H1 (cell line): Measurements from ENCODE around the gene NPY4R2. TPM values are rescaled to one million over a fixed set of nuclear protein-coding genes. Genes with fewer than 3 reads are reported as not detected.
"Not testable (repeated sequence)": the region's sequence is repeated elsewhere in the genome, so short reads cannot be mapped to it uniquely, and the experiment has no call there.

ENCODE experiments used
- CTCF ChIA-PET: fragments of 300-600 bp; sonication (Branson Sonifier 250); formaldehyde crosslinking; loops from one replicate; lab custom pipeline; 2021; ENCODE audit not compliant: partially characterized antibody; lab: Charles Lee
- POLR2A ChIA-PET: fragments of 300-600 bp; sonication (Branson Sonifier 250); formaldehyde crosslinking; loops from one replicate; lab custom pipeline; 2021; ENCODE audit warnings: inconsistent platforms; ENCODE audit not compliant: partially characterized antibody; lab: Charles Lee
- DNase-seq, 2 experiments: peaks; one replicate each; pipeline versions ENCODE4 v3.0.0 to v3.0.0-alpha.2; 2010 to 2022; ENCODE audit warnings: low spot score in 2 of 2, low read depth in 1 of 2, mixed read lengths in 1 of 2
- FAIRE-seq: peaks from 2 replicates; lab custom pipeline; 2011; peaks lifted over from hg19 to GRCh38; lab: Jason Lieb, UNC
- H2AFZ ChIP-seq: 2 replicates; pipeline ENCODE4 v1.8.1; 2012; ENCODE audit warnings: low read length, inconsistent platforms
- H2AK5ac ChIP-seq: 2 replicates; pipeline ENCODE4 v1.6.1; 2013; ENCODE audit warnings: low read depth, low read length
- H2BK120ac ChIP-seq: replicated peaks from 2 replicates; pipeline ENCODE3; 2013; ENCODE audit warnings: low read depth, low read length, inconsistent platforms
- H2BK12ac ChIP-seq: 2 replicates; pipeline ENCODE4 v1.6.1; 2013; ENCODE audit warnings: low read depth, low read length
- H2BK15ac ChIP-seq: 2 replicates; pipeline ENCODE4 v1.6.1; 2013; ENCODE audit warnings: low read length
- H2BK20ac ChIP-seq: 2 replicates; pipeline ENCODE4 v1.6.1; 2013; ENCODE audit warnings: low read length
- H2BK5ac ChIP-seq: 2 replicates; pipeline ENCODE4 v1.6.1; 2013; ENCODE audit warnings: low read depth, low read length
- H3K14ac ChIP-seq: 2 replicates; pipeline ENCODE4 v1.6.1; 2013; ENCODE audit warnings: inconsistent platforms; ENCODE audit not compliant: insufficient read length
- H3K18ac ChIP-seq: 2 replicates; pipeline ENCODE4 v1.6.1; 2013; ENCODE audit warnings: low read length; ENCODE audit errors: extremely low read depth
- H3K23ac ChIP-seq: 2 replicates; pipeline ENCODE4 v1.6.1; 2013; ENCODE audit warnings: inconsistent platforms; ENCODE audit not compliant: insufficient read length
- H3K23me2 ChIP-seq: 2 replicates; pipeline ENCODE4 v1.6.1; 2013; ENCODE audit warnings: low read depth, low read length
- H3K27ac ChIP-seq: 2 replicates; pipeline ENCODE4 v1.6.1; 2011; ENCODE audit warnings: low read depth, low read length, inconsistent platforms
- H3K27me3 ChIP-seq, 4 experiments: replicated peaks in 1 of 4; 1 replicate in 1 of 4; 2 replicates in 3 of 4; pipeline versions ENCODE4 v1.6.1 to v1.8.1; 2011 to 2013; ENCODE audit warnings: low read length in 3 of 4, mild to moderate bottlenecking in 3 of 4, inconsistent platforms in 2 of 4, mixed read lengths in 2 of 4, moderate library complexity in 1 of 4; ENCODE audit not compliant: control insufficient read depth in 3 of 4, insufficient read depth in 3 of 4; ENCODE audit errors: extremely low read depth in 1 of 4
- H3K36me3 ChIP-seq, 4 experiments: 2 replicates each; pipeline versions ENCODE4 v1.6.1 to v1.8.1; 2011 to 2013; ENCODE audit warnings: mild to moderate bottlenecking in 4 of 4, low read length in 3 of 4, moderate library complexity in 2 of 4, control low read depth in 1 of 4, inconsistent platforms in 1 of 4; ENCODE audit not compliant: insufficient read depth in 4 of 4, control insufficient read depth in 2 of 4
- H3K4ac ChIP-seq: replicated peaks from 2 replicates; pipeline ENCODE3; 2013; ENCODE audit warnings: low read length, low read depth, mixed read lengths, inconsistent platforms; ENCODE audit not compliant: insufficient read length
- H3K4me1 ChIP-seq, 4 experiments: replicated peaks in 1 of 4; 1 replicate in 1 of 4; 2 replicates in 3 of 4; pipeline versions ENCODE4 v1.6.1 to v1.8.1; 2011 to 2013; ENCODE audit warnings: low read length in 3 of 4, inconsistent platforms in 2 of 4, mixed read lengths in 1 of 4; ENCODE audit not compliant: insufficient read depth in 4 of 4, control insufficient read depth in 3 of 4
- H3K4me2 ChIP-seq, 2 experiments: 2 replicates each; pipeline versions ENCODE4 v1.6.1 to v1.8.1; 2011 to 2013; ENCODE audit warnings: low read depth in 2 of 2, low read length in 2 of 2, control low read depth in 1 of 2, inconsistent platforms in 1 of 2, mild to moderate bottlenecking in 1 of 2; ENCODE audit not compliant: insufficient read depth in 1 of 2
- H3K4me3 ChIP-seq, 4 experiments: fragments of 200-600, 300-600 bp in 1 of 4; sonication (generic), shearing (Covaris generic), sonication (Bioruptor Twin) in 1 of 4; 2 replicates each; pipeline versions ENCODE4 v1.5.1 to v1.8.1; 2011 to 2016; ENCODE audit warnings: low read length in 4 of 4, low read depth in 3 of 4, control low read depth in 2 of 4, inconsistent platforms in 2 of 4, mild to moderate bottlenecking in 2 of 4, mixed read lengths in 1 of 4, moderate library complexity in 1 of 4; ENCODE audit not compliant: insufficient read depth in 2 of 4; ENCODE audit errors: extremely low read depth in 1 of 4
- H3K56ac ChIP-seq: replicated peaks from 2 replicates; pipeline ENCODE3; 2013; ENCODE audit warnings: low read depth, mild to moderate bottlenecking, mixed read lengths, low read length, inconsistent platforms; ENCODE audit not compliant: insufficient read length
- H3K79me1 ChIP-seq: 2 replicates; pipeline ENCODE4 v1.6.1; 2013; ENCODE audit warnings: low read depth, low read length, control low read depth
- H3K79me2 ChIP-seq, 2 experiments: 2 replicates each; pipeline versions ENCODE4 v1.6.1 to v1.8.1; 2012 to 2013; ENCODE audit warnings: low read length in 2 of 2, mild to moderate bottlenecking in 2 of 2, inconsistent platforms in 1 of 2; ENCODE audit not compliant: insufficient read depth in 2 of 2, control insufficient read depth in 1 of 2
- H3K9ac ChIP-seq, 4 experiments: replicated peaks in 1 of 4; 1 replicate in 1 of 4; 2 replicates in 3 of 4; pipeline versions ENCODE4 v1.6.1 to v1.8.1; 2011 to 2013; ENCODE audit warnings: low read depth in 3 of 4, low read length in 3 of 4, control low read depth in 2 of 4, mild to moderate bottlenecking in 2 of 4, moderate library complexity in 2 of 4, inconsistent platforms in 1 of 4; ENCODE audit errors: extremely low read depth in 1 of 4
- H3K9me3 ChIP-seq, 2 experiments: 2 replicates each; pipeline versions ENCODE4 v1.6.1 to v1.8.1; 2012 to 2013; ENCODE audit warnings: mild to moderate bottlenecking in 2 of 2, moderate library complexity in 2 of 2, control low read depth in 1 of 2, inconsistent platforms in 1 of 2, low read depth in 1 of 2, low read length in 1 of 2, mixed read lengths in 1 of 2; ENCODE audit not compliant: insufficient read depth in 2 of 2
- H4K20me1 ChIP-seq, 2 experiments: replicated peaks in 1 of 2; 2 replicates each; pipeline versions ENCODE3 to v1.8.1; 2011 to 2013; ENCODE audit warnings: inconsistent platforms in 2 of 2, low read length in 2 of 2, mild to moderate bottlenecking in 1 of 2; ENCODE audit not compliant: insufficient read depth in 2 of 2, control insufficient read depth in 1 of 2
- H4K5ac ChIP-seq: 2 replicates; pipeline ENCODE4 v1.6.1; 2013; ENCODE audit warnings: low read length, low read depth, mixed read lengths, inconsistent platforms; ENCODE audit not compliant: insufficient read length
- H4K8ac ChIP-seq: 2 replicates; pipeline ENCODE4 v1.8.0; 2013; ENCODE audit warnings: mild to moderate bottlenecking, moderate library complexity, low read length, inconsistent platforms; ENCODE audit not compliant: insufficient read depth; ENCODE audit errors: extremely low read depth
- H4K91ac ChIP-seq: replicated peaks from 2 replicates; pipeline ENCODE3; 2013; ENCODE audit warnings: low read length, mixed read lengths, inconsistent platforms; ENCODE audit not compliant: insufficient read length
- WGBS, 2 experiments: shearing (Covaris generic) in 1 of 2; methylation state at CpG; one replicate each; pipeline versions ENCODE4 v1.1.6 to v1.1.7; 2013 to 2015; ENCODE audit warnings: low lambda C conversion rate in 2 of 2, mixed read lengths in 2 of 2, inconsistent platforms in 1 of 2, low coverage in 1 of 2, missing lambda C conversion rate in 1 of 2; ENCODE audit not compliant: insufficient replicate concordance in 2 of 2, insufficient coverage in 1 of 2, insufficient read length in 1 of 2; ENCODE audit errors: extremely low coverage in 1 of 2, missing lambda C conversion rate in 1 of 2; 5-methylcytosine and 5-hydroxymethylcytosine counted together
- polyA plus RNA-seq, 7 experiments: library from polyadenylated mRNA; depleted of rRNA in 3 of 7; stranded (reverse) in 5 of 7; unstranded in 2 of 7; fragments of >200 nt in 5 of 7; fragments of 200-250 nt in 2 of 7; gene quantifications; 1 replicate in 5 of 7; 2 replicates in 1 of 7; 4 replicates in 1 of 7; pipeline versions ENCODE4 v1.2.1 to v1.2.3, GENCODE V29; 2011 to 2013; ENCODE audit warnings: missing spikeins in 2 of 7, mixed read lengths in 2 of 7
- total RNA-seq: library from RNA; stranded (reverse); fragmentation: NEBNext Ultra II Directional; extraction: Animal tissue kit (Norgen Biotek cat#: 25700); gene quantifications from 2 replicates; pipeline ENCODE4 v1.2.1, GENCODE V29; 2021

Gene NPY4R2
- total and polyA plus RNA-seq, 2 of the 8 experiments (the other 6 are each of a cell fraction or from before 2014, with no cell fraction given): 0.05 TPM; not detected in 1

GRCh38 chr10:47886827-47887226 lies 31.6 kb upstream of the NPY4R2 start:
- POLR2A ChIA-PET, H3K4me1 ChIP-seq, H3K79me1 ChIP-seq, H4K20me1 ChIP-seq, H3K4me2 ChIP-seq, H3K14ac ChIP-seq, CTCF ChIA-PET, H2BK15ac ChIP-seq, H2AK5ac ChIP-seq, H3K23me2 ChIP-seq, H2BK5ac ChIP-seq, H3K4me3 ChIP-seq, H3K79me2 ChIP-seq, H3K56ac ChIP-seq, H2AFZ ChIP-seq, FAIRE-seq, H4K91ac ChIP-seq, H4K8ac ChIP-seq, H2BK12ac ChIP-seq, H3K4ac ChIP-seq, H3K9me3 ChIP-seq, H2BK20ac ChIP-seq, H4K5ac ChIP-seq, H3K27me3 ChIP-seq, H3K27ac ChIP-seq, H3K18ac ChIP-seq, H2BK120ac ChIP-seq, DNase-seq, H3K23ac ChIP-seq, H3K9ac ChIP-seq, H3K36me3 ChIP-seq: not testable (repeated sequence)
- WGBS, 2 experiments: no CpG with 5 or more reads among the region's 4 CpGs

- H3K79me2 ChIP-seq, H2BK20ac ChIP-seq, H3K4ac ChIP-seq, H2BK5ac ChIP-seq, H4K20me1 ChIP-seq, H3K23me2 ChIP-seq, H3K36me3 ChIP-seq, H3K14ac ChIP-seq, H3K27ac ChIP-seq, H3K18ac ChIP-seq, H2AK5ac ChIP-seq, H4K91ac ChIP-seq, H2BK15ac ChIP-seq, H3K79me1 ChIP-seq, H2BK120ac ChIP-seq, H3K4me3 ChIP-seq, H3K4me1 ChIP-seq, H4K8ac ChIP-seq, H3K4me2 ChIP-seq, POLR2A ChIA-PET, H3K9ac ChIP-seq, H4K5ac ChIP-seq, H2BK12ac ChIP-seq, FAIRE-seq, DNase-seq, H3K9me3 ChIP-seq, H3K27me3 ChIP-seq, H3K56ac ChIP-seq, H3K23ac ChIP-seq, CTCF ChIA-PET, H2AFZ ChIP-seq: not testable (repeated sequence)
These were observed 27.7 kb upstream of the NPY4R2 start for GRCh38 chr10:47890737-47891136.
